H1 (cell line): Measurements from ENCODE around the gene JMJD1C. TPM values are rescaled to one million over a fixed set of nuclear protein-coding genes. Genes with fewer than 3 reads are reported as not detected.

Experiments used
- CTCF ChIA-PET: fragments of 300-600 bp; sonication (Branson Sonifier 250); formaldehyde crosslinking; loops from one replicate; lab custom pipeline; 2021; ENCODE audit not compliant: partially characterized antibody; lab: Charles Lee
- POLR2A ChIA-PET: fragments of 300-600 bp; sonication (Branson Sonifier 250); formaldehyde crosslinking; loops from one replicate; lab custom pipeline; 2021; ENCODE audit warnings: inconsistent platforms; ENCODE audit not compliant: partially characterized antibody; lab: Charles Lee
- DNase-seq, 2 experiments: peaks; one replicate each; pipeline versions ENCODE4 v3.0.0 to v3.0.0-alpha.2; 2010 to 2022; ENCODE audit warnings: low spot score in 2 of 2, low read depth in 1 of 2, mixed read lengths in 1 of 2
- FAIRE-seq: peaks from 2 replicates; lab custom pipeline; 2011; peaks lifted over from hg19 to GRCh38; lab: Jason Lieb, UNC
- H2AFZ ChIP-seq: 2 replicates; pipeline ENCODE4 v1.8.1; 2012; ENCODE audit warnings: low read length, inconsistent platforms
- H2AK5ac ChIP-seq: 2 replicates; pipeline ENCODE4 v1.6.1; 2013; ENCODE audit warnings: low read depth, low read length
- H2BK120ac ChIP-seq: replicated peaks from 2 replicates; pipeline ENCODE3; 2013; ENCODE audit warnings: low read depth, low read length, inconsistent platforms
- H2BK12ac ChIP-seq: 2 replicates; pipeline ENCODE4 v1.6.1; 2013; ENCODE audit warnings: low read depth, low read length
- H2BK15ac ChIP-seq: 2 replicates; pipeline ENCODE4 v1.6.1; 2013; ENCODE audit warnings: low read length
- H2BK20ac ChIP-seq: 2 replicates; pipeline ENCODE4 v1.6.1; 2013; ENCODE audit warnings: low read length
- H2BK5ac ChIP-seq: 2 replicates; pipeline ENCODE4 v1.6.1; 2013; ENCODE audit warnings: low read depth, low read length
- H3K14ac ChIP-seq: 2 replicates; pipeline ENCODE4 v1.6.1; 2013; ENCODE audit warnings: inconsistent platforms; ENCODE audit not compliant: insufficient read length
- H3K18ac ChIP-seq: 2 replicates; pipeline ENCODE4 v1.6.1; 2013; ENCODE audit warnings: low read length; ENCODE audit errors: extremely low read depth
- H3K23ac ChIP-seq: 2 replicates; pipeline ENCODE4 v1.6.1; 2013; ENCODE audit warnings: inconsistent platforms; ENCODE audit not compliant: insufficient read length
- H3K23me2 ChIP-seq: 2 replicates; pipeline ENCODE4 v1.6.1; 2013; ENCODE audit warnings: low read depth, low read length
- H3K27ac ChIP-seq: 2 replicates; pipeline ENCODE4 v1.6.1; 2011; ENCODE audit warnings: low read depth, low read length, inconsistent platforms
- H3K27me3 ChIP-seq, 4 experiments: replicated peaks in 1 of 4; 1 replicate in 1 of 4; 2 replicates in 3 of 4; pipeline versions ENCODE4 v1.6.1 to v1.8.1; 2011 to 2013; ENCODE audit warnings: low read length in 3 of 4, mild to moderate bottlenecking in 3 of 4, inconsistent platforms in 2 of 4, mixed read lengths in 2 of 4, moderate library complexity in 1 of 4; ENCODE audit not compliant: control insufficient read depth in 3 of 4, insufficient read depth in 3 of 4; ENCODE audit errors: extremely low read depth in 1 of 4
- H3K36me3 ChIP-seq, 4 experiments: 2 replicates each; pipeline versions ENCODE4 v1.6.1 to v1.8.1; 2011 to 2013; ENCODE audit warnings: mild to moderate bottlenecking in 4 of 4, low read length in 3 of 4, moderate library complexity in 2 of 4, control low read depth in 1 of 4, inconsistent platforms in 1 of 4; ENCODE audit not compliant: insufficient read depth in 4 of 4, control insufficient read depth in 2 of 4
- H3K4ac ChIP-seq: replicated peaks from 2 replicates; pipeline ENCODE3; 2013; ENCODE audit warnings: low read length, low read depth, mixed read lengths, inconsistent platforms; ENCODE audit not compliant: insufficient read length
- H3K4me1 ChIP-seq, 4 experiments: replicated peaks in 1 of 4; 1 replicate in 1 of 4; 2 replicates in 3 of 4; pipeline versions ENCODE4 v1.6.1 to v1.8.1; 2011 to 2013; ENCODE audit warnings: low read length in 3 of 4, inconsistent platforms in 2 of 4, mixed read lengths in 1 of 4; ENCODE audit not compliant: insufficient read depth in 4 of 4, control insufficient read depth in 3 of 4
- H3K4me2 ChIP-seq, 2 experiments: 2 replicates each; pipeline versions ENCODE4 v1.6.1 to v1.8.1; 2011 to 2013; ENCODE audit warnings: low read depth in 2 of 2, low read length in 2 of 2, control low read depth in 1 of 2, inconsistent platforms in 1 of 2, mild to moderate bottlenecking in 1 of 2; ENCODE audit not compliant: insufficient read depth in 1 of 2
- H3K4me3 ChIP-seq, 4 experiments: fragments of 200-600, 300-600 bp in 1 of 4; sonication (generic), shearing (Covaris generic), sonication (Bioruptor Twin) in 1 of 4; 2 replicates each; pipeline versions ENCODE4 v1.5.1 to v1.8.1; 2011 to 2016; ENCODE audit warnings: low read length in 4 of 4, low read depth in 3 of 4, control low read depth in 2 of 4, inconsistent platforms in 2 of 4, mild to moderate bottlenecking in 2 of 4, mixed read lengths in 1 of 4, moderate library complexity in 1 of 4; ENCODE audit not compliant: insufficient read depth in 2 of 4; ENCODE audit errors: extremely low read depth in 1 of 4
- H3K56ac ChIP-seq: replicated peaks from 2 replicates; pipeline ENCODE3; 2013; ENCODE audit warnings: low read depth, mild to moderate bottlenecking, mixed read lengths, low read length, inconsistent platforms; ENCODE audit not compliant: insufficient read length
- H3K79me1 ChIP-seq: 2 replicates; pipeline ENCODE4 v1.6.1; 2013; ENCODE audit warnings: low read depth, low read length, control low read depth
- H3K79me2 ChIP-seq, 2 experiments: 2 replicates each; pipeline versions ENCODE4 v1.6.1 to v1.8.1; 2012 to 2013; ENCODE audit warnings: low read length in 2 of 2, mild to moderate bottlenecking in 2 of 2, inconsistent platforms in 1 of 2; ENCODE audit not compliant: insufficient read depth in 2 of 2, control insufficient read depth in 1 of 2
- H3K9ac ChIP-seq, 4 experiments: replicated peaks in 1 of 4; 1 replicate in 1 of 4; 2 replicates in 3 of 4; pipeline versions ENCODE4 v1.6.1 to v1.8.1; 2011 to 2013; ENCODE audit warnings: low read depth in 3 of 4, low read length in 3 of 4, control low read depth in 2 of 4, mild to moderate bottlenecking in 2 of 4, moderate library complexity in 2 of 4, inconsistent platforms in 1 of 4; ENCODE audit errors: extremely low read depth in 1 of 4
- H3K9me3 ChIP-seq, 2 experiments: 2 replicates each; pipeline versions ENCODE4 v1.6.1 to v1.8.1; 2012 to 2013; ENCODE audit warnings: mild to moderate bottlenecking in 2 of 2, moderate library complexity in 2 of 2, control low read depth in 1 of 2, inconsistent platforms in 1 of 2, low read depth in 1 of 2, low read length in 1 of 2, mixed read lengths in 1 of 2; ENCODE audit not compliant: insufficient read depth in 2 of 2
- H4K20me1 ChIP-seq, 2 experiments: replicated peaks in 1 of 2; 2 replicates each; pipeline versions ENCODE3 to v1.8.1; 2011 to 2013; ENCODE audit warnings: inconsistent platforms in 2 of 2, low read length in 2 of 2, mild to moderate bottlenecking in 1 of 2; ENCODE audit not compliant: insufficient read depth in 2 of 2, control insufficient read depth in 1 of 2
- H4K5ac ChIP-seq: 2 replicates; pipeline ENCODE4 v1.6.1; 2013; ENCODE audit warnings: low read length, low read depth, mixed read lengths, inconsistent platforms; ENCODE audit not compliant: insufficient read length
- H4K8ac ChIP-seq: 2 replicates; pipeline ENCODE4 v1.8.0; 2013; ENCODE audit warnings: mild to moderate bottlenecking, moderate library complexity, low read length, inconsistent platforms; ENCODE audit not compliant: insufficient read depth; ENCODE audit errors: extremely low read depth
- H4K91ac ChIP-seq: replicated peaks from 2 replicates; pipeline ENCODE3; 2013; ENCODE audit warnings: low read length, mixed read lengths, inconsistent platforms; ENCODE audit not compliant: insufficient read length
- POU5F1 ChIP-seq: IDR thresholded peaks from 2 replicates; pipeline ENCODE4 v1.6.1; 2011; ENCODE audit warnings: low read depth, mild to moderate bottlenecking, low read length, moderate library complexity
- WGBS, 2 experiments: shearing (Covaris generic) in 1 of 2; methylation state at CpG; one replicate each; pipeline versions ENCODE4 v1.1.6 to v1.1.7; 2013 to 2015; ENCODE audit warnings: low lambda C conversion rate in 2 of 2, mixed read lengths in 2 of 2, inconsistent platforms in 1 of 2, low coverage in 1 of 2, missing lambda C conversion rate in 1 of 2; ENCODE audit not compliant: insufficient replicate concordance in 2 of 2, insufficient coverage in 1 of 2, insufficient read length in 1 of 2; ENCODE audit errors: extremely low coverage in 1 of 2, missing lambda C conversion rate in 1 of 2; 5-methylcytosine and 5-hydroxymethylcytosine counted together
- polyA plus RNA-seq, 7 experiments: library from polyadenylated mRNA; depleted of rRNA in 3 of 7; stranded (reverse) in 5 of 7; unstranded in 2 of 7; fragments of >200 nt in 5 of 7; fragments of 200-250 nt in 2 of 7; gene quantifications; 1 replicate in 5 of 7; 2 replicates in 1 of 7; 4 replicates in 1 of 7; pipeline versions ENCODE4 v1.2.1 to v1.2.3, GENCODE V29; 2011 to 2013; ENCODE audit warnings: missing spikeins in 2 of 7, mixed read lengths in 2 of 7
- total RNA-seq: library from RNA; stranded (reverse); fragmentation: NEBNext Ultra II Directional; extraction: Animal tissue kit (Norgen Biotek cat#: 25700); gene quantifications from 2 replicates; pipeline ENCODE4 v1.2.1, GENCODE V29; 2021

JMJD1C gene
- total and polyA plus RNA-seq, 2 of the 8 experiments (the other 6 are each of a cell fraction or from before 2014, with no cell fraction given), result 54.5 to 210 TPM

GRCh38 chr10:63288170-63288569 lies 177.6 kb downstream of the JMJD1C start:
- Histone ChIP-seq H2BK12ac (no peak overlapping the region), H2AK5ac (no peak overlapping the region), H3K56ac (no peak overlapping the region), H3K23ac (no peak overlapping the region), H3K79me1 (peaks cover 3% of the 10 kb centered on the region; the same call in 1 of the 2 replicates), H3K27me3 (no peaks in the 10 kb centered on the region), H3K4me1 (peaks cover 0 to 10% (median 2%) of the 10 kb centered on the region in 4 experiments; a peak in 3 of 7 replicates), H3K4me2 (no peak overlapping the region), H4K8ac (no peak overlapping the region), H2BK5ac (no peak overlapping the region), H2BK20ac (no peak overlapping the region), H3K4me3 (no peak overlapping the region), H3K23me2 (no peaks in the 10 kb centered on the region), H3K4ac (no peak overlapping the region), H2BK15ac (no peak overlapping the region), H4K5ac (no peak overlapping the region), H3K14ac (no peak overlapping the region), H3K36me3 (no peaks in the 10 kb centered on the region), H2BK120ac (no peak overlapping the region), H2AFZ (no peak overlapping the region), H3K27ac (no peak overlapping the region), H3K79me2 (peaks cover 3 to 48% of the 10 kb centered on the region in 2 experiments; a peak in 2 of 4 replicates), H3K9ac (no peak overlapping the region), H3K9me3 (no peaks in the 10 kb centered on the region), H4K20me1 (peaks cover 0 to 2% of the 10 kb centered on the region in 2 experiments), H4K91ac (no peak overlapping the region), H3K18ac (no peak overlapping the region)
- 93% methylated on average over 1 of the region's 1 CpG; no CpG with 5 or more reads in 1 of the 2 experiments for WGBS, 2 experiments
- ChIA-PET POLR2A (interaction anchor here (1.1 to 1.9 kb wide), 2 partner anchors 10 to 19 kb away, joined by 4 to 6 read pairs; no protein-coding TSS in a partner anchor), CTCF (no interaction called here)
- DNase-seq, result no peak
- FAIRE-seq, result no peak
- no peak for TF ChIP-seq POU5F1
